Activated CD4-positive, alpha-beta T cell treated with anti-CD3 and anti-CD28 coated beads, Interleukin-2, amount 50 U/mL, for 48 hours (primary cell): ENCODE results near the gene C15orf39.
"Not testable (repeated sequence)": the region's sequence is repeated elsewhere in the genome, so short reads cannot be mapped to it uniquely, and the experiment has no call there.

Experiments used
- DNase-seq, 2 experiments: peaks; one replicate each; pipeline ENCODE4 v3.0.0-alpha.2; 2020

Gene C15orf39

DNA sequence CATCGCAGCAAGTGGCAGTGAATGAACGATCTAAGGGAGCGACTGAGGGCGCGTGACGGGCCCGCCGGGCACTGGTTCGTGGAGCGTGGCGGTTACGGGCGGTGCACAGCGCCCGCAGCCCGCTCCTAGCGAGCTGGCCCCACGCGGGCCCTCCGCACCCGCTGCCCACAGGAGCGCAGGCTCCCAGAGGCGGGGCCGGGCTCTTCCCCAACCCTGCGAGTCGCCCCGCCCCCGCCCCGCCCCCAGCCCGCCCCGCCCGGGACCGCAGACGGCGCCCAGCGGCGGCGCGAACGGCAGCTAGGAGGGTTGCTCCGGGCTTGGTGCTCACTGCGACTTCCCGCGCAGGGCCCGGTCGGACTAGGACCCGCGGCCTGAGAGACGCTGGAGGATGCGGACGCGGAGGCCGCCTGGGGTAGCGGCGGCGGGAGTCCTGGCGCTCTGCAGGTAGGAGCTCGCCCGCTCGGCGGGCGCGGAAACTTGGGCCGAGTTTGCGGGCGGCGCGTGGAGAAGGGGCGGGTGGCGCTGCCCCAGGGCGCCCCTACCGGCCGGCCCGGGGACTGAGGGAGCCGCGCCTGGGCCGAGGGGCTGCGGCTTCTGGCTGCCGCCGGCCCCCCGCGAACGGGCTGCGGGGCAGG is at the start of gene C15orf39:
TSS of gene C15orf39 (plus strand) at position 267 of the 635 bp plus-strand sequence. CDS start 4,167 bp downstream, outside the sequence.
- DNase-seq: peak; percentile 72 to 75

DNA sequence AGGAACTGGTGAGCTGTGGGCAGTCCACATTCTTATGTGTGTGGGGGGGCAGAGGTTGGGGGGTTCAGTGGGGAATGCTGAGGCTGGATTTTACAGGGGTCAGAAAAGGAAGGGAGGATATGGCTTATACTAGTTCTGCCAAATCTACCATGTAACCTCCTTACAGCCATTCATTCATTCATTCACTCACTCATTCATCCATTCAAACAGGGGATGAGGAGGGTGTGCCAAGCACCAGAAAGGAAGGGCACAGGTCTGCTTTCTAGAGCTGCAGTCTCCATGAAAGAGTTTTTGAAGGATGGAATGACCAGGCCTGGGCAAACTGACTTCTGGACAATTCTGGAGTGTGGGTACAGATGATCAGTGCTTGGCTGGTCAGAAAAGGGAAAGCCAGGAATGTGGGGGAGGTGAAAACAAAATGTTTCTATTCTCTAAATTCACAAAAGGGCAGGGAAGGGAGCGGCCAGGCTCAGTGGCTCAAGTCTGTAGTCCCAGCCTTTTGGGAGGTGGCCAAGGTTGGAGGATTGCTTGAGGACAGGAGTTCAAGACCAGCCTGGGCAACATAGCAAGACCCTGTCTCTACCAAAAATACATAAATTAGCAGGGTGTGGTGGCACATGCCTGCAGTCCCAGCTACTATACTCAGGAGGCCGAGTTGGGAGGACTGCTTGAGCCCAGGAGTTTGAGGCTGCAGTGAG is 49.2 kb upstream of the C15orf39 start:
- no peak for DNase-seq

DNA sequence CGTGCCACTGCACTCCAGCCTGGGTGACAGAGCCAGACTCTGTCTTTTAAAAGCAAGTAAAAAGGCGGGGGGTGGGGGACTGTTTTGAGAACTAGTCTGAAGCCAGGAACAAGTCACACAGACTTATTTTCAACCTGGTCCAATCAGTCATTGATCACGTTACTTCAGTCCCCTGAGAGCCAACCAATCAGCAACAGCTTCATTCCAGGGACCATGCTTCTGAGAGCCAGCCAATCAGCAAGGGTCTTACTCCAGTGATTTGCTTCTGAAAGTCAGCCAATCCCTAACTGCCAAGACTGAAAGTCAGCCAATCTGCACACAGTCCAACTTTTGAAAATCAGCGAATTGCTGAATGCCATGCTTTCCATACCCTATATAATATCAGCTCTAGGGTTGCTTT is 48.6 kb upstream of the C15orf39 start:
- DNase-seq: no peak

DNA sequence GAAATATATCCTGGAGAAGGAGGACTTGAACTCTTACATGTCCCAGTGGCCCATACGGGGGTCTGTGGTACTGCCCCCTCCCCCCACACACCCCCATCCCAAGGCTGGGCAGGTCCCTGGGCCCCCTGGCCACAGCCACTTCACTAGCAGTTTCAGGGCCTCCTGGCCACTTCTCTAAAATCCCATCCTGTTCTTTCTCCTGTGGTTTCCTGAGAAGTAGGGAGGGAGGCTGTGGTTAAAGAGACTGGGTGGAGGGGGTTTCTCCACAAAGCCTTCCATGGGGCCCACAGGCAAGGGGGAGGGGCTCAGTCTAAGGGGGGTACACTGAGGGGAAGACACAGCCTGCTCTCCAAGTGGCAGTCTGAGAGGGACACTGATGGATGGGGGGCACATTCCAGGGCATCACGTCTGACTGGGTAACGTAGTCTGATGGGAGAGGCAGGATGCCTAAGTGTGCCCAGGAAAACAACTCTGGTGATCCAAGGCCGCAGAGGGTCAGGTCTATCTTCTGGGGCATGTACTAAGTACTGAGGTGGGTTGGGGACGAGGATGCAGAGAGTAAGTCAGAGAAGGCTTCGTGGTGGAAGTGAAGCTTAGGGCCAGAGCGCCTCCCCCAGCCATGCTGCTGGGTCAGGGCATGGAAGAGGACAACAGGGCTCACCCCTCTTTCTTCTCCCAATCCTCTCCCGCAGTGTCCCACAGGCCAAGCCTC is 48.0 kb upstream of the C15orf39 start:
- DNase-seq: no peak

DNA sequence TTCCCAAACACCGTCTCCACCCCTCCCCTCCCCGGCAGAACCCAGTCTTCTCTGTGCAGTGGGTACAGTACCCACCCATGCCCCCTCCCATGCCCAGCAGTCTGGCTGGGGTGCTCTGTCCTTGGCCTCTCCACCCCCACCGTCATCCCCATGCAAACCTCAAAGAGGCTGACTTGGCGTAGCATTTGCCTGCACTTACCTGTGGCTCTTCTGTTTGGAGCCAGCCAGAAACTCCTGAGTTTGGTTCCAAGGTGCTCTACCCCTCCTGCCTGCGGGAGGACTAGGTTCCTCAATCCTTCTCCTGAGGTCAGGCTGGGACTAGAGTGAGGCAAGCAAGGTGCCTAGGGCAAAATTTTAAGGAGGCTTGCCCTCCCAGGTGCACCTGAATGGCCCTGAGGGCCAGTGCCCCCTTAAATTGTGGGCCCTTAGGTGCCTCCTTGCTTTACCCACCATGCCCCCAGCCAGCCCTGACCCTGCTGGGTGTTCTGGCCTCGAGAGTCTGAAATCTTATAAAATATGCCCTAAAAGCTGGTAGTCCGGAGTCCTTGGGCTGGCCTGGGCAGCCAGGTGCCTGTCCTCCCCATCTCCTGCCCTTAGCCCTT is 47.1 kb upstream of the C15orf39 start:
- no peak for DNase-seq

DNA sequence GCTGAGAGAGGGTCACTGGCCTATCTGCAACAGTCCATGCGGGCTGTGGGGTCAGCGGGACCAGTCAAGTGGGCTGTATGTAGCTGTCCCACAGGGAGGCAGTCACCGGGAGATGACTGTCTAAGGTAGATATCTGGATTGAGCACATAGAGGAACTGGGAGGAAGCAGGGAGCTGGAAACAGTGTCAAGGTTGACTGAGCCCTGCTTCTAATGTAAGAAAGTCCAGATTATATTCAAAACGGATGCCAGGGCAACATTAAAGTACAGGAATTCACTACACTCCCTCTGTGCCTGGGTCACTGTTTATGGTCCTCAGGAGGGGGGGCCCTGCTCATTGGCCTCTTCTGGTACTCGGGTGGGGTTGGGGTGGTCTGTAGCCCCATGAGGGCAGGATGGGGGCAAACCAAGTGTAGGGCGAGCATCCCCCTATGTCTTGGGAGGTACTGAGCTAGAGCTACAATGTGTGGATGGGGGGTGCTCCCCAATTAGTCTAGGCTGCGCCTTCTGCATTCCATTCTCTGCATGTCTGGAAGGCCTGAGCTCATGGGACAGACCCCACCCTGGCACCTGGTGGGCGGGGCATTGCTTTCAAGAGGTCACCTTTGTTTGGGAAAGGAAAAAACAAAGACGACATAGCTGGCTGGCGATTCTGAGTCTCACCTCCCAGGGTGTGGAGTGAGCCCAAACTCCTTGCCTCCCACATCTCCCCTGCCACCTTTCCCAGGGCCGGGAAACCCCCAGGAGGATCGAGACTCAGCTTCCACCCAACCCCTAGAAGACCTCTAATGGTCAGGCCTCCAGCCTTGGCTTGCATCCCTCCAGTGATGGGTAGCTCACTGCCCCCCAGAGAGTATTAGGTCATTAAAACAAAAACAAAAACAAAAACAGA is 45.1 kb upstream of the C15orf39 start:
- no peak for DNase-seq

DNA sequence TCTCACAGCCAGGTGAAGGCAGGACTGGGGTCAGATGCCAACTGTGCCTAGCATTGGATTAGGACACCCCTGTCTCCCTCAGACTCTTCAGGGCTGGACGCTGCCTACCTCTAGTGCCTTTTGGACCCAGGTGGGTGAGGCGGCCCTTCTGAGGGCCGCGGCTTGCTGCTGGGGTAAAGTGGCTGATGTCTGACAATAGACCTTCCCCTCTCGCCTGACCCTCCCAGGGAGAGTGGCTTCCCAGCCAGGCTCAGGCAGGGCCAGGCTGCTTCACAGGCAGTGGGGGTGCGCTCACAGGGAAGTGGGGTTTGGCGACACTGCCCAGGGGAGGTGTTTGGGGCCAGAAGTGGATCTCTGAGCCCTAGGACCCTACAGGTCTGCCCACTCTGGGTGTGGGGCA is 43.3 kb upstream of the C15orf39 start:
- DNase-seq: no peak

DNA sequence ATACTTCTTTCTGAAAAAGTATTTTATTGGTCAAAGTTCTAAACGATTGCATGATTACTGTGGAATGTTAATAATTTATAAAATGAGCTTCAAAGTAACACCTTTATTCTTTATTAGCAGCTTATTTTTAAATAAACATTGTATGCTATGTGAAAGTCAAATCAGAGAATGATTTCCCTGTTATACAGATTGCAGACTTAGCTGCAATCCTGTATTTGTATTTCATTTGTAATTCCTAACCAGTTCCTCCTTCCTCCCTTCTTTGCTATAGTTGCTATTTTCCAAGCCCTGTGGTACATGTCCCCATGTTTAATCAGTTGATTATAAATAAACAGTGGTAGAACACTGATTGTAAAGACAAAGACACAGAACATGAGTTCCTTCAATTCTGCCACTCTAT is 42.4 kb upstream of the C15orf39 start:
- no peak for DNase-seq

DNA sequence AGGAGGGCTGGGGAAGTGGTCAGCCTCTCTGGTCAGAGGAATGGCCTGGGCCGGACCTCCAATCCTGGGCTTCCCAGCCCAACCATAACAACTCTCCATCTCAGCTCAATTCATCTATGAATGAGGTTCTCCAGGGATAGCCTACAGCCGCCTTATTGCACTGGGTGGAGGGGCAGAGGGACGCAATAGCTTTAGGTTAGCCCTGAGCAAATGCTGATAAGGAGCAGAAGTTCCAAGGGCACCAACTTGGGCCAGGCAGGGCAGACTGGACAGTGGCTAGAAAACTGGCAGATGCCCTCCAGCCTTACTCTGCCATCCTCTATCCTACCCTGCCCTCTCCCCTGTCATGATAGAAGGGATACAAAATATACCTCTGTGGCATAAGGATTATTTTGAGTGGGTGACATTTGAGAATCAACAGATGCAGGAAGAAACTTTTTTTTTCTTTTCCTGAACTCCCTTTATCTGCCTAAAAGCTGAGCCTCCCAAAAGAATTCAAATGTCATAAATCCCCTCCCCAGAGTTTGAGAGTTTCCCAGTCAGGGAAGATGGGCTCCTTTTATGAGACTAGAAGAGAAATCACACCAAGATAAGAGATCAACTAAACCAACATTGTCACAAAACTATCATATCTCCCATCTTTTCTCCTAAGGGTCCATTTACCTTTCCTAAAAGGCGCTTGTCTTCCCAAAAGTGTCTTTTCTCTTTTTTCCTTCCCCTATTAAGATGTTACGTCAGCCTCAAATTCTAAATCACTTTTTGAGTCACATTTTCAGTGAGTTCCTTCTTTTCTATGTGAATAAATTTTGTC is 40.4 kb upstream of the C15orf39 start:
- no peak for DNase-seq

DNA sequence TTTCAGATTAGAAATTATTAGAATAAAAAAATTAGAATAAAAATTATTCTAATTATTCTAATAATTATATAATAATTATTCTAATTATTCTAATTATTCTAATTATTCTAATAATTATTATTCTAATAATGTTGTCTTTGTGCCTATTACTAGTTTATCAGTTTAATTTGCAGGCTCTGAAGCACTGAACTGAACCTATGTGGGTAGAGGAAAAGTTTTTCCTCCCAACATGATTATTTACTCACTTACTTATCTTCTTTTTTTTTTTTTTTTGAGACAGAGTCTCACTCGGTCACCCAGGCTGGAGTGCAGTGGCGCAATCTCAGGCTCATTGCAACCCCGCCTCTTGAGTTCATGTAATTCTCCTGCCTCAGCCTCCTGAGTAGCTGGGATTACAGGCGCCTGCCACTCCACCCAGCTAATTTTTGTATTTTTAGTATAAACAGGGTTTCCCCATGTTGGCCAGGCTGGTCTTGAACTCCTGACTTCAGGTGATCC is 39.7 kb upstream of the C15orf39 start:
- no peak for DNase-seq

DNA sequence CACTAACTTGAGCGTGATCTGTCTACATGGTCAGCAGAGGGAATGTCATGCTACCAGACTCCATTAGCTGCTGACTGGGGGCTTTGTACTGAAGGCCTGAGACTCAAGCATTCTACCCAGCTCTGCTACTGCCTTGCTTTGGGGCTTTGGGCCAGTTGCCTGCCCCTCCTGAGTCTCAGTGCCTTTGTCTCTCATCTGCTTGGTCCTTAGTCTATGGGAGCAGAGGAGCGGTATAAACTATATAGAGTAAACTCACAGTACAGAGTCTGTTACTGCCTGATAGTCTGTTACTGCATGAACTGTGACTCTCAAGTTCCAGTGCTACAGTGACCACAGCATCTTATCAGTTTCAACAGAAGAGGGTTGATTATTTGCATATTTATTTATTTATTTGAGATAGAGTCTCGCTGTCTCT is 38.5 kb upstream of the C15orf39 start:
- no peak for DNase-seq

DNA sequence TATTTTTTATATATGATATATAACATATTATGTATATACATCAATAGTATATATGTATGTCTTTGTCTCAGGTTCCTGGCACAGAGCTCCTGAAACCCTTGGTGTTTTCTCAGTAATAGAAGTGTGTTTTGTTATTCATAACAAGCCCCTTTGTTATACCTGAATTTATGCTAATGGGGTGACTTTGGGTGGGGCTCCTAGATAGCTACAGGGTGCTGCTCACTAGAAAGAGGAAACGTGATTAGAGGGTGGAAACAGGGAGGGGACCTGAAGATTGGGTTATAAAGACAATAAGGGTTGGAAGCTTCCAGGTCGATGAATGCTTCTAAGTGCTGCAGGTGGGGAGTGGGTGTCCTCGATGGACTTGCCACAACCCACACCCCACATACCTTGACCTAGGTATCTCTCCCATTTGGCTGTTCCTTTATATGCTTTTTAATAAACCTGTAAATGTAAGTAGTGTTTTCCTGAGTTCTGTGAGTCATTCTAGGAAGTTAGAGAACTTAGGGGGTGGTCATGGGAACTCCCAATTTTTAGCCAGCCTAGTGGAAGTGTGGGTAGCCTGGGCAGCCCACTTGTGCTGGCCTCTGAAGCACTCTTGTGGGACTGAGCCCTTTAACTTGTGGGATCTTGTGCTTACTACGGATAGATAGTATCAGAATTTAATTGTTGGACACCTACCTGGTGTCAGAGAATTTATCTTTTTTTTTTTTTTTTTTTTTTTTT is 36.9 kb upstream of the C15orf39 start:
- no peak for DNase-seq

DNA sequence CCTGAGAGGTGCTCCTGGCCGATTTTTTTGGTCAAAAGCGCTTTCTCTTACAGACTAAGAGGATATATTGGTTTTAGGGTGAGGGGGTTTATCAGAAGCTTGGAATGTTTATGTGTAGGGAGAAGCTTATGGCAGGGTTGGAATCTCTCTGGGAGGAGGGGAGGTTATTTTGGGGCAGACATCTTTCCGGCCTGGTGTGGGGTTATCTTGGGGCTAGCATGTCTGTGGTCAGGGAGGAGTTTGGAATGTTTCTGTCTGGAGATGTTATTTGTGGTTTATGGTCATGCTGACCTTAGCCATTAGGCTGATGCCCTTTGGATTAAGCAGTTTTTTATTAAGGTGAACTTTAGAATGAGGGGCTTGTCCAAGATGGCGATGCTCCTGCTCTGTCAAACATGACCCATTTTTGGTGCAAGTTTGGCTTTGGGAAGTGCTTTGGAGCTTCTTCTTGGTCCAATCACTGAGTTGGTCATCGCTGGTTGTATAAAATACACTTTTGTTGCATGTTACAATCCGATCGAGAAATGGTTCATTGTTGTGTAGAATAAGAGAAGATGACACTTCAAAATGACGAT is 35.1 kb upstream of the C15orf39 start:
- DNase-seq: not testable (repeated sequence)

DNA sequence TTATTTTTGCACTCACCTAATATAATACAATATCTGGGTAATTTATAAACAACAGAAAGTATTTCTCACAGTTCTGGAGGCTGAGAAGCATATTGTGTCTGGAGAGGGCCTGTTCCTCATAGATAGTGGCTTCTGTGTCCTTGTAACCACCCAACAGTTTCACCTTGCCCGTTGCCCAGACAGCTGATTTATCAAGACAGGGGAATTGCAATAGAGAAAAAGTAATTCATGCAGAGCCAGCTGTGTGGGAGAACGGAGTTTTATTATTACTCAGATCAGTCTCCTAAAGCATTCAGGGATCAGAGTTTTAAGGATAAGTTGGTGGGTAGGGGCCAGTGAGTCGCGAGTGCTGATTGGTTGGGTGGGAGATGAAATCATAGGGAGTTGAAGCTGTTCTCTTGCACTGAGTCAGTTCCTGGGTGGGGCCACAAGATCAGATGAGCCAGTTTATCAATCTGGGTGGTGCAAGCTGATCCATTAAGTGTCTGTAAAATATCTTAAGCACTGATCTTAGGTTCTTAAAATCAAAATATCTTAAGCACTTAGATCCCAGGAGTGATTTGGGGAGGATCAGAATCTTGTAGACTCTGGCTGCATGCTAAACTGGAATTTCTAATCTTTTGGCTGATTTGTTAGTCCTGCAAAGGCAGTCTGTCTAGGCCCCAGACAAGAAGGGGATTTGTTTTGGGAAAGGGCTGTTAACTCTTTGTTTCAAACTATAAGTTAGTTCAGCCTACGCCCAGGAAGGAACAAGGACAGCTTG is 33.9 kb upstream of the C15orf39 start:
- DNase-seq: peak; percentile 47 to 51

DNA sequence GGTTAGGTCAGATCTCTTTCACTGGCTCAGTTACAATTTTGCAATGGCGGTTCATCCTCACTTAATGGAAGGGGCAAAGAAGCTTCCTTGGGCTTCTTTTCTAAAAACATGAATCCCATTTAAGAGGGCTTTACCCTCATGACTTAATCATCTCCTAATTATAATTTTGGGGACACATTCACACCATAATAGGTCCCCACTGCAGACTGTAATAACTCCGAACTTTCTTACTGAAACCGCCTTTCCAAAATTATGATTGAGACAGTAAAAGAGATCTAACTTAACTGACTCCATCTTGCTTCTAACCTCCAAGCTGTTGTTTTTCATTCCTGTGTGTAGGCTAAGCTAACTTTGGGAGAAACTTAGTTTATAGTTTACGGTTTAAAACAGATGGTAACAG is 33.3 kb upstream of the C15orf39 start:
- DNase-seq: no peak

DNA sequence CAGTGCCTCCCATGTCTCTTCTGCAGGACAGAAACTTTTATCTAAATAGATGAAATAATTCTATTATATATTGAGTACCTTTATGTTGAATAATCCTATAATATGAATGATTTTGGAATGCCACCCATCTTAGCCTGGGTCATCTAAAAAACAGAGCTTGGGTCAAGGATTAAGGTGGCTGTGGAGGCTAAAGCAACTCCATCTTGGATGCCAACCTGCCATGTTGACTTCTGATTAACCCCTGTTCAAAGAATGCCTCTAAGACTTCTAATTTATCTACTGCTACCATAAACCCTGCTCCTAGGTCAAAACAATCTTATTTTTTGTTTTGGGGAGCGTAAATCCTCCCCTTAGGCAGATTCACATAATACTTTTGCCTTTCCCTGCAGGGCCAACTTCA is 31.5 kb upstream of the C15orf39 start:
- no peak for DNase-seq

DNA sequence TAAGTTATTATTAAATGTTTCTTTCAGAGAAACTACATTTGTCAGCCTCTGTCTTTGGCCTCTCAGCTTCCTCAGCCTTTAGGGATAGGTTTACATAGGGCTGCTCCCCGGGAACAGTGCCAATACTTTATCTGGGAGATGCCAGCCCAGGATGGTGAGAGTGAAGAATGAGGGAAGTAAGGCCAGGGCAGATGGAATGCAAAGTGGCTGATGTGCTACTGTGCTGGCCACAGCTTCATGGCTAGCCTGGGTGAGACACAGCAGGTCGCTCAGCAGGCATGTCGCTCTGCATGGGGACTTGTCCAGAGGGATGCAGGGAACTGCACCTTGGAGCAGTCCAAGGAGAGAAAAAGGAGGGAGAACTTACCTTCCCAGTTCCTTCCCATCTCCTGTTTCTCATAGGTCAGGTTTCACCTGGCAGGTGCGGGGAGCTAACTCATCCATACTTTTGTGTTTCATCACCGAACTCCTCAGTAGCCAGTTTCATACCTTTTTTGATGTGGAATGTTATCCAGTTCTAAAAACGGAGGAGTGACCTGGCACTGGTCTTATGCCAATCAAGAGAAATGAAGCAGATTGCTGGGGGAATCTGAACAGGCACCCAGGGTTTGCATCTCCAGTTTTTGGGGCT is 30.9 kb upstream of the C15orf39 start:
- no peak for DNase-seq

DNA sequence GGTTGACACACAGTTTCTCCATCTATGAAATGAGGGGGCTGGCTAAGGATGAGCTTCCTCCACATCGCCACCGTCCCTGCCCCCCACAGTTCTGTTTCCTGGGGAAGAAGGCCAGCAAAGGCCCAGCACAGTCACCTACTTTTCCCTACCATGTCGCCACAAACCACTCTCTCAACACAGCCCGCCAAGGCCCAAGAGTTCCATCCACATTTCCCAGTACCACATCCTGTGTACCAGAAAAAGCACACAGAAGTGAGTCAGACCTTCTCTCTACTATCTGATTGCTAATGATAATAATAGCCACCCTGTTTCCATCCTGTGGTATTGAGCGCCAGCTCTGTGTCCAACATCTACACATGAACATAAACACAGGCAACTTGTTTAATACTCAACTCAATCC is 30.3 kb upstream of the C15orf39 start:
- peak; percentile 46 to 57 for DNase-seq

DNA sequence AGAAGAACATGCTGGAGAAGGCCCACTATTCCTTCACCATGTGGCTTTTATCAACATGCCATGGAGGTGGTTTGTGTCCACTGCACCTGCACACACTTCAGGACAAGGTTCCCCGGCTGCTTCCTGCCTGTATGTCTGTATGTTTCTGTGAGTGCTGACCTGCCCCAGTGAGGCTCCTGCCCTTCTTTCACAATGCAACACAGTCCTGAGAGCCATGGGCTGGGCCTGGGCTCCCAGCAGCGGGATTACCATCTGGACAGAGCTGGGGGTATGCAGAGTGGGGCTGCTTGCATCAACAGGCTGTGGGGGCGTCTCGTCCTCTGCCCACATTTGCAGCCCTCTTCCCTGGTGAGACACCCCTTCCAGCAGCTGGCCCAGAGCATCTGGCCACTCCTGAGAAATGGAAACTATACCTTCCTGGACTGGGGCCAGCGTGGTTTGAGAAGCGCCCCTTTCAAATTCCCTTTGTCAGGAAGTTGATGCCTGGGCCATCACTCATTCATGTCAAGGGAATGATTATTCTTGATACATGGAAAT is 29.3 kb upstream of the C15orf39 start:
- no peak for DNase-seq
